D721Med (cell line): Measurements from ENCODE around the gene EXOC8.

Source experiments
- DNase-seq: peaks from one replicate; pipeline ENCODE4 v3.0.0; 2011; ENCODE audit warnings: low spot score; ENCODE audit not compliant: insufficient read length
- FAIRE-seq: peaks from 2 replicates; lab custom pipeline; 2011; peaks lifted over from hg19 to GRCh38; lab: Jason Lieb, UNC
- CTCF ChIP-seq: IDR thresholded peaks from 2 replicates; pipeline ENCODE4 v1.5.1; 2012; ENCODE audit warnings: mild to moderate bottlenecking, control low read depth; ENCODE audit not compliant: insufficient read depth; ENCODE audit errors: missing control alignments

EXOC8 gene

GRCh38 chr1:231337472-231338269, at the start of gene EXOC8:
EXOC8 (minus strand) TSS chr1:231337852; CDS start chr1:231337745, 107 bp downstream.
- TF ChIP-seq CTCF = no peak
- DNase-seq = peak; percentile 97
- peak; percentile 93 for FAIRE-seq

GRCh38 chr1:231386466-231386865, 48.8 kb upstream of the EXOC8 start:
- FAIRE-seq = no peak
- no peak for TF ChIP-seq CTCF
- DNase-seq = no peak

GRCh38 chr1:231385416-231385748, 47.7 kb upstream of the EXOC8 start:
- no peak for TF ChIP-seq CTCF
- FAIRE-seq (no peak), DNase-seq (no peak)

GRCh38 chr1:231384696-231385415, 47.2 kb upstream of the EXOC8 start:
- peak; percentile 53 for FAIRE-seq
- no peak for DNase-seq
- TF ChIP-seq CTCF = no peak

GRCh38 chr1:231383159-231383860, 45.7 kb upstream of the EXOC8 start:
- no peak for DNase-seq
- TF ChIP-seq CTCF = no peak
- no peak for FAIRE-seq

GRCh38 chr1:231382426-231382825, 44.8 kb upstream of the EXOC8 start:
- DNase-seq (no peak), FAIRE-seq (no peak)
- TF ChIP-seq CTCF = no peak
